K562 (cell line): ENCODE data around the gene TAF1B. TPM values are rescaled to one million over a fixed set of nuclear protein-coding genes. Genes with fewer than 3 reads are reported as not detected.
A peak's percentile ranks its signal among the peaks of the same experiment; 100 is the strongest.

Experiments
- ATAC-seq: fragments of 200-7000 bp; cut with Tn5 transposase; 3 replicates; pipeline ENCODE4 v1.9.1; 2020; ENCODE audit warnings: moderate library complexity
- BruUV-seq: library from RNA; stranded (reverse); fragments of 400-500 nt; replicated peaks from 2 replicates; lab custom pipeline; 2021; lab: Mats Ljungman, UMichigan
- CTCF ChIA-PET: fragments of 300-600 bp; formaldehyde crosslinking; extraction: SDS; loops from one replicate; lab custom pipeline; 2021; ENCODE audit warnings: low intra/inter-chr PET ratio; lab: Yijun Ruan, JAX
- POLR2A ChIA-PET: fragments of 300-600, 350-650 bp; sonication (Branson Sonifier 250); formaldehyde crosslinking; extraction: SDS; loops from one replicate; lab custom pipeline; 2021; ENCODE audit warnings: antibody characterized with exemption, inconsistent platforms; lab: Yijun Ruan, JAX
- DNase-seq, 4 experiments: peaks; one replicate each; pipeline versions ENCODE4 v3.0.0 to v3.0.0-alpha.2; 2011 to 2018; ENCODE audit warnings: low spot score in 3 of 4, mixed read lengths in 3 of 4; ENCODE audit errors: extremely low read depth in 1 of 4
- FAIRE-seq: peaks from 2 replicates; lab custom pipeline; 2011; peaks lifted over from hg19 to GRCh38; lab: Jason Lieb, UNC
- H2AFZ ChIP-seq: 2 replicates; pipeline ENCODE4 v1.6.0; 2011; ENCODE audit warnings: low read depth, low read length, control low read depth, inconsistent platforms
- H3K27ac ChIP-seq: fragments of 200-600 bp; 3 replicates; pipeline ENCODE4 v1.8.0; 2011; ENCODE audit warnings: low read depth, mild to moderate bottlenecking, control low read depth, inconsistent platforms, low read length, moderate library complexity, mixed read lengths; ENCODE audit errors: extremely low read depth
- H3K27me3 ChIP-seq, 2 experiments: fragments of 300-600 bp in 1 of 2; 2 replicates in 1 of 2; 3 replicates in 1 of 2; pipeline versions ENCODE4 v1.6.0 to v1.8.0; 2011; ENCODE audit warnings: inconsistent platforms in 2 of 2, low read length in 2 of 2, mild to moderate bottlenecking in 1 of 2, mixed read lengths in 1 of 2, moderate library complexity in 1 of 2; ENCODE audit not compliant: control insufficient read depth in 2 of 2, insufficient read depth in 2 of 2
- H3K36me3 ChIP-seq: fragments of 300-600 bp; 3 replicates; pipeline ENCODE4 v1.8.0; 2011; ENCODE audit warnings: mild to moderate bottlenecking, low read length, inconsistent platforms; ENCODE audit not compliant: control insufficient read depth, insufficient read depth
- H3K4me1 ChIP-seq, 2 experiments: fragments of 200-600 bp in 1 of 2; replicated peaks in 1 of 2; 2 replicates in 1 of 2; 3 replicates in 1 of 2; pipeline versions ENCODE4 v1.5.1 to v1.8.0; 2011; ENCODE audit warnings: inconsistent platforms in 2 of 2, low read length in 2 of 2, mild to moderate bottlenecking in 1 of 2, mixed read lengths in 1 of 2, moderate library complexity in 1 of 2; ENCODE audit not compliant: control insufficient read depth in 2 of 2, insufficient read depth in 2 of 2
- H3K4me2 ChIP-seq: 2 replicates; pipeline ENCODE4 v1.6.1; 2011; ENCODE audit warnings: low read length, control low read depth, inconsistent platforms, mixed read lengths; ENCODE audit not compliant: insufficient read depth
- H3K4me3 ChIP-seq: fragments of 200-600 bp; sonication (generic), shearing (Covaris generic); 2 replicates; pipeline ENCODE4 v1.5.1; 2016; ENCODE audit warnings: control low read depth, inconsistent platforms
- H3K79me2 ChIP-seq: fragments of 200-600 bp; 3 replicates; pipeline ENCODE4 v1.8.0; 2011; ENCODE audit warnings: low read length, inconsistent platforms; ENCODE audit not compliant: control insufficient read depth, insufficient read depth
- H3K9ac ChIP-seq, 2 experiments: 2 replicates each; pipeline versions ENCODE4 v1.6.0 to v1.6.1; 2011; ENCODE audit warnings: low read depth in 2 of 2, low read length in 2 of 2, control low read depth in 1 of 2, inconsistent platforms in 1 of 2, mild to moderate bottlenecking in 1 of 2, mixed read lengths in 1 of 2; ENCODE audit not compliant: insufficient read depth in 1 of 2
- H3K9me1 ChIP-seq: one replicate; pipeline ENCODE4 v1.6.0; 2011; ENCODE audit warnings: inconsistent platforms, mild to moderate bottlenecking, low read length, moderate library complexity; ENCODE audit not compliant: control insufficient read depth, insufficient read depth
- H3K9me3 ChIP-seq: replicated peaks from 2 replicates; pipeline ENCODE4 v1.5.1; 2011; ENCODE audit warnings: low read depth, low read length, inconsistent platforms; ENCODE audit not compliant: control insufficient read depth, insufficient read depth
- H4K20me1 ChIP-seq: replicated peaks from 2 replicates; pipeline ENCODE4 v1.6.1; 2011; ENCODE audit warnings: low read length, inconsistent platforms, mixed read lengths; ENCODE audit not compliant: control insufficient read depth, insufficient read depth
- ARHGAP35 ChIP-seq: fragments of 450-650 bp; IDR thresholded peaks from 2 replicates; pipeline ENCODE4 v1.6.1; 2018; ENCODE audit not compliant: partially characterized antibody
- ARNT ChIP-seq, 2 experiments: fragments of 450-650 bp; IDR thresholded peaks; 2 replicates each; pipeline ENCODE4 v1.6.1; 2016; ENCODE audit warnings: mild to moderate bottlenecking in 1 of 2
- CBFA2T3 ChIP-seq: fragments of 450-650 bp; IDR thresholded peaks from 2 replicates; pipeline ENCODE4 v1.6.1; 2017
- DPF2 ChIP-seq: fragments of 450-650 bp; IDR thresholded peaks from 2 replicates; pipeline ENCODE4 v1.6.1; 2016
- FOXK1 ChIP-seq: sonication (generic); formaldehyde crosslinking; IDR thresholded peaks from 2 replicates; pipeline ENCODE4 v1.8.0; 2022; ENCODE audit warnings: missing genetic modification reagents, mild to moderate bottlenecking, borderline replicate concordance
- HNRNPK ChIP-seq: fragments of 200-400 bp; formaldehyde crosslinking; IDR thresholded peaks from one replicate; pipeline ENCODE4 v1.6.1; 2018; ENCODE audit warnings: mild to moderate bottlenecking, low read depth, low read length; ENCODE audit not compliant: poor library complexity, severe bottlenecking
- MGA ChIP-seq: fragments of 450-650 bp; IDR thresholded peaks from 2 replicates; pipeline ENCODE4 v1.6.1; 2016; ENCODE audit warnings: mild to moderate bottlenecking, moderate library complexity
- RFX1 ChIP-seq: fragments of 450-650 bp; IDR thresholded peaks from 2 replicates; pipeline ENCODE4 v1.6.1; 2016; ENCODE audit warnings: mild to moderate bottlenecking, moderate library complexity
- TCF3 ChIP-seq: sonication (generic); formaldehyde crosslinking; IDR thresholded peaks from 2 replicates; pipeline ENCODE4 v1.4.0; 2020; ENCODE audit warnings: mild to moderate bottlenecking, missing genetic modification reagents
- YBX1 ChIP-seq: fragments of 450-650 bp; IDR thresholded peaks from 2 replicates; pipeline ENCODE4 v1.7.1; 2016; ENCODE audit warnings: mild to moderate bottlenecking
- ZFP1 ChIP-seq: fragments of 450-650 bp; formaldehyde crosslinking; IDR thresholded peaks from 2 replicates; pipeline ENCODE4 v1.4.0; 2020; ENCODE audit warnings: mild to moderate bottlenecking, mixed read lengths
- WGBS: fragments of 100-300 bp; shearing (Covaris generic); methylation state at CpG from one replicate; pipeline ENCODE4 v1.1.6; 2016; ENCODE audit warnings: low coverage, mixed read lengths; ENCODE audit not compliant: insufficient coverage; ENCODE audit errors: missing lambda C conversion rate; 5-methylcytosine and 5-hydroxymethylcytosine counted together
- in situ Hi-C: fragments of 300-500 bp; cut with MboI; formaldehyde crosslinking; loops from 4 replicates; pipeline ENCODE4 v1.15.0; 2018; ENCODE audit warnings: inconsistent platforms, mixed read lengths
- intact Hi-C: fragments of 100-400 bp; cut with micrococcal nuclease; formaldehyde crosslinking; loops from 2 replicates; pipeline ENCODE4 v1.14.2; 2022
- polyA plus RNA-seq, 8 experiments: library from polyadenylated mRNA; depleted of rRNA in 4 of 8; stranded (reverse) in 5 of 8; unstranded in 3 of 8; fragments of >200 nt; fragmentation: Nextera tagmentation in 2 of 8; fragmentation: Illumina TruSeq in 1 of 8; extraction: Ambion mirVana in 2 of 8; extraction: Trizol in 1 of 8; gene quantifications; 2 replicates each; pipeline versions ENCODE4 v1.2.1 to v1.2.3, GENCODE V29; 2011 to 2014; ENCODE audit warnings: inconsistent platforms in 1 of 8, missing spikeins in 1 of 8
- total RNA-seq, 7 experiments: library from RNA; depleted of rRNA in 6 of 7; stranded (reverse); fragments of >200 nt in 6 of 7; fragmentation: Illumina TruSeq in 2 of 7; extraction: Trizol in 2 of 7; gene quantifications; 2 replicates each; pipeline versions ENCODE4 v1.2.1 to v1.2.3, GENCODE V29; 2011 to 2021; ENCODE audit warnings: low replicate concordance in 1 of 7
- TF ChIP-seq, protein P1 (sequence below): sonication (generic); formaldehyde crosslinking; IDR thresholded peaks from 2 replicates; pipeline ENCODE4 v1.5.0; 2020; ENCODE audit warnings: missing genetic modification reagents

Gene TAF1B
- total and polyA plus RNA-seq, 9 of the 15 experiments (the other 6 are each of a cell fraction or from before 2014, with no cell fraction given) = 8.8 to 25.1 (median 17.3) TPM

GRCh38 chr2:9795071-9795470 lies 48.2 kb upstream of the TAF1B start:
- ATAC-seq (no peak), FAIRE-seq (no peak), DNase-seq (no peak)
- Histone ChIP-seq H3K9ac (peak overlapping the region in 1 of 2 experiments; percentile 50; a peak in 2 of 4 replicates), H3K4me3 (no peak overlapping the region), H3K9me1 (no peaks in the 10 kb centered on the region), H2AFZ (no peak overlapping the region), H3K79me2 (no peaks in the 10 kb centered on the region), H3K27me3 (peaks cover 0 to 8% of the 10 kb centered on the region in 2 experiments; a peak in 1 of 5 replicates), H3K9me3 (no peaks in the 10 kb centered on the region), H3K27ac (no peak overlapping the region), H3K36me3 (no peaks in the 10 kb centered on the region), H4K20me1 (no peaks in the 10 kb centered on the region), H3K4me1 (peaks cover 5 to 16% of the 10 kb centered on the region in 2 experiments; a peak in 3 of 5 replicates), H3K4me2 (no peak overlapping the region)
- CTCF ChIA-PET = no interaction called here
- 51% methylated on average over 6 of the region's 6 CpGs for WGBS
- intact Hi-C loops = no loop called here
- in situ Hi-C loops = loop anchor here (10.0 kb wide), 1 partner anchor 640 kb away; no protein-coding TSS in a partner anchor
- BruUV-seq = no TSS peak
- POLR2A ChIA-PET = interaction anchor here (0.6 to 1.5 kb wide), 3 partner anchors 22 to 328 kb away, joined by 3 to 5 read pairs (median 4); partner anchors contain the start of gene ADAM17
- TF ChIP-seq, protein P1, sequence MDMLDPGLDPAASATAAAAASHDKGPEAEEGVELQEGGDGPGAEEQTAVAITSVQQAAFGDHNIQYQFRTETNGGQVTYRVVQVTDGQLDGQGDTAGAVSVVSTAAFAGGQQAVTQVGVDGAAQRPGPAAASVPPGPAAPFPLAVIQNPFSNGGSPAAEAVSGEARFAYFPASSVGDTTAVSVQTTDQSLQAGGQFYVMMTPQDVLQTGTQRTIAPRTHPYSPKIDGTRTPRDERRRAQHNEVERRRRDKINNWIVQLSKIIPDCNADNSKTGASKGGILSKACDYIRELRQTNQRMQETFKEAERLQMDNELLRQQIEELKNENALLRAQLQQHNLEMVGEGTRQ (CRISPR knock-in tag) = no peak
- no peak for TF ChIP-seq RFX1
- TF ChIP-seq MGA = no peak
- no peak for TF ChIP-seq FOXK1
- TF ChIP-seq TCF3 = no peak
- TF ChIP-seq DPF2 = no peak
- no peak for TF ChIP-seq ARHGAP35
- no peak for TF ChIP-seq ARNT (IDR thresholded peaks at IDR 0.05)
- TF ChIP-seq CBFA2T3 = no peak
- TF ChIP-seq ZFP1 (CRISPR knock-in tag) = no peak
- no peak for TF ChIP-seq HNRNPK
- no peak for TF ChIP-seq YBX1
